Ovary (tissue), 3 donors: Measurements from ENCODE around the gene ALPP.

Experiments used
- EP300 ChIP-seq: sonication (generic); formaldehyde crosslinking; IDR thresholded peaks from one replicate; pipeline ENCODE4 v1.6.1; 2017; ENCODE audit warnings: antibody characterized with exemption
- POLR2A ChIP-seq: fragments of 450-650 bp; IDR thresholded peaks from one replicate; pipeline ENCODE4 v1.6.1; 2017; ENCODE audit warnings: antibody characterized with exemption, mild to moderate bottlenecking, moderate library complexity
- TF ChIP-seq, protein P1 (sequence below), 3 donors: fragments of 450-650 bp in 2 of 3; fragments of 200-600 bp in 1 of 3; IDR thresholded peaks; one replicate each; pipeline versions ENCODE4 v1.5.1 to v1.8.0; 2016 to 2022; ENCODE audit warnings: antibody characterized with exemption in 3 of 3, mild to moderate bottlenecking in 1 of 3
- donor health status: DM: no; HTN: no; CAD: no.

GRCh38 chr2:232422051-232422450 is 43.5 kb downstream of the ALPP start:
- TF ChIP-seq, protein P1, sequence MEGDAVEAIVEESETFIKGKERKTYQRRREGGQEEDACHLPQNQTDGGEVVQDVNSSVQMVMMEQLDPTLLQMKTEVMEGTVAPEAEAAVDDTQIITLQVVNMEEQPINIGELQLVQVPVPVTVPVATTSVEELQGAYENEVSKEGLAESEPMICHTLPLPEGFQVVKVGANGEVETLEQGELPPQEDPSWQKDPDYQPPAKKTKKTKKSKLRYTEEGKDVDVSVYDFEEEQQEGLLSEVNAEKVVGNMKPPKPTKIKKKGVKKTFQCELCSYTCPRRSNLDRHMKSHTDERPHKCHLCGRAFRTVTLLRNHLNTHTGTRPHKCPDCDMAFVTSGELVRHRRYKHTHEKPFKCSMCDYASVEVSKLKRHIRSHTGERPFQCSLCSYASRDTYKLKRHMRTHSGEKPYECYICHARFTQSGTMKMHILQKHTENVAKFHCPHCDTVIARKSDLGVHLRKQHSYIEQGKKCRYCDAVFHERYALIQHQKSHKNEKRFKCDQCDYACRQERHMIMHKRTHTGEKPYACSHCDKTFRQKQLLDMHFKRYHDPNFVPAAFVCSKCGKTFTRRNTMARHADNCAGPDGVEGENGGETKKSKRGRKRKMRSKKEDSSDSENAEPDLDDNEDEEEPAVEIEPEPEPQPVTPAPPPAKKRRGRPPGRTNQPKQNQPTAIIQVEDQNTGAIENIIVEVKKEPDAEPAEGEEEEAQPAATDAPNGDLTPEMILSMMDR (IDR thresholded peaks at IDR 0.05): no peak
- TF ChIP-seq POLR2A (no peak), EP300 (no peak)
